ENCODE data around the gene CRYBA4.

- TF ChIP-seq CTCF (IDR thresholded peaks at IDR 0.05) (no peak), POLR2AphosphoS5 (IDR thresholded peaks at IDR 0.05; ENCODE audit: low read depth, low read length) (no peak), REST (IDR thresholded peaks at IDR 0.05; ENCODE audit: insufficient read depth in 1 of 2, low read depth in 2 of 2, low read length in 1 of 2) (no peak), SIN3A (IDR thresholded peaks at IDR 0.05; ENCODE audit: borderline replicate concordance, insufficient read depth, low read depth, low read length) (no peak), TCF7L2 (IDR thresholded peaks at IDR 0.05; ENCODE audit: low read depth, low read length) (no peak)
Measured at GRCh38 chr22:26642465-26643417, 21.0 kb downstream of the CRYBA4 start.
